Panc1 (cell line): ENCODE measurements around the gene KCNQ1. TPM values are rescaled to one million over a fixed set of nuclear protein-coding genes. Genes with fewer than 3 reads are reported as not detected.

Experiments
- ATAC-seq: fragments of 200-7000 bp; cut with Tn5 transposase; 2 replicates; pipeline ENCODE4 v1.9.1; 2020; ENCODE audit warnings: mild to moderate bottlenecking, moderate library complexity
- BruUV-seq: library from RNA; stranded (reverse); fragments of 400-500 nt; replicated peaks from 2 replicates; lab custom pipeline; 2021; lab: Mats Ljungman, UMichigan
- CTCF ChIA-PET: fragments of 300-600 bp; sonication (Branson Sonifier 250); formaldehyde crosslinking; loops from one replicate; lab custom pipeline; 2022; ENCODE audit warnings: antibody characterized with exemption; lab: Charles Lee
- POLR2A ChIA-PET: fragments of 300-600 bp; sonication (Branson Sonifier 250); formaldehyde crosslinking; loops from one replicate; lab custom pipeline; 2022; ENCODE audit warnings: antibody characterized with exemption; lab: Charles Lee
- DNase-seq: peaks from one replicate; pipeline ENCODE4 v3.0.0-alpha.2; 2010; ENCODE audit warnings: low read depth, low spot score
- H3K27ac ChIP-seq: 2 replicates; pipeline ENCODE4 v1.5.1; 2011; ENCODE audit warnings: mild to moderate bottlenecking, low read length, inconsistent platforms
- H3K27me3 ChIP-seq: fragments of 200-500 bp; sonication (Bioruptor generic); 2 replicates; pipeline ENCODE4 v1.6.0; 2014; ENCODE audit warnings: low read length, inconsistent platforms; ENCODE audit not compliant: control insufficient read depth, insufficient read depth
- H3K36me3 ChIP-seq: fragments of 200-500 bp; sonication (Bioruptor generic); 2 replicates; pipeline ENCODE4 v1.5.1; 2014; ENCODE audit warnings: inconsistent platforms, mild to moderate bottlenecking, low read length, moderate library complexity; ENCODE audit not compliant: control insufficient read depth, insufficient read depth
- H3K4me1 ChIP-seq: 2 replicates; pipeline ENCODE4 v1.5.1; 2011; ENCODE audit warnings: inconsistent platforms, mild to moderate bottlenecking, low read length, moderate library complexity; ENCODE audit not compliant: control insufficient read depth, insufficient read depth
- H3K4me3 ChIP-seq, 2 experiments: 2 replicates each; pipeline ENCODE4 v1.5.1; 2011 to 2012; ENCODE audit warnings: low read depth in 2 of 2, low read length in 2 of 2, mild to moderate bottlenecking in 2 of 2, inconsistent platforms in 1 of 2, moderate library complexity in 1 of 2
- H3K9me3 ChIP-seq: fragments of 200-500 bp; sonication (Bioruptor generic); 2 replicates; pipeline ENCODE4 v1.5.1; 2014; ENCODE audit warnings: low read depth, mild to moderate bottlenecking, inconsistent platforms, low read length, moderate library complexity; ENCODE audit not compliant: control insufficient read depth, insufficient read depth
- POLR2AphosphoS5 ChIP-seq: IDR thresholded peaks from 2 replicates; pipeline ENCODE4 v1.6.1; 2012; ENCODE audit warnings: mild to moderate bottlenecking, low read depth, low read length, moderate library complexity
- SIN3A ChIP-seq: IDR thresholded peaks from 2 replicates; pipeline ENCODE4 v1.6.1; 2012; ENCODE audit warnings: low read depth, mild to moderate bottlenecking, low read length, moderate library complexity, borderline replicate concordance; ENCODE audit not compliant: insufficient read depth
- TCF7L2 ChIP-seq: IDR thresholded peaks from 2 replicates; pipeline ENCODE4 v1.6.1; 2011; ENCODE audit warnings: mild to moderate bottlenecking, low read depth, low read length, inconsistent platforms
- in situ Hi-C: cut with HindIII; loops from 2 replicates; pipeline ENCODE4 v1.10.0; 2016; ENCODE audit warnings: low sequenced_read_pairs, low pct_unique_long_range_greater_than_20kb
- intact Hi-C: fragments of 100-400 bp; cut with micrococcal nuclease; formaldehyde crosslinking; loops from one replicate; pipeline ENCODE4 v1.10.0; 2022; ENCODE audit not compliant: unreplicated experiment
- total RNA-seq: library from RNA; stranded (reverse); gene quantifications from one replicate; pipeline ENCODE4 v1.2.1, GENCODE V29; 2021; ENCODE audit not compliant: unreplicated experiment
- TF ChIP-seq, protein P1 (sequence below): fragments of 450-650 bp; IDR thresholded peaks from 2 replicates; pipeline ENCODE4 v1.5.1; 2017; ENCODE audit warnings: mild to moderate bottlenecking
- TF ChIP-seq, protein P2 (sequence below), 2 experiments: IDR thresholded peaks; 2 replicates each; pipeline ENCODE4 v1.6.1; 2011 to 2012; ENCODE audit warnings: low read depth in 2 of 2, control low read depth in 1 of 2, low read length in 1 of 2, mild to moderate bottlenecking in 1 of 2, moderate library complexity in 1 of 2; ENCODE audit not compliant: insufficient read depth in 1 of 2

Gene KCNQ1
- total RNA-seq, 1 experiment from 2014 or later = 1.0 TPM

DNA sequence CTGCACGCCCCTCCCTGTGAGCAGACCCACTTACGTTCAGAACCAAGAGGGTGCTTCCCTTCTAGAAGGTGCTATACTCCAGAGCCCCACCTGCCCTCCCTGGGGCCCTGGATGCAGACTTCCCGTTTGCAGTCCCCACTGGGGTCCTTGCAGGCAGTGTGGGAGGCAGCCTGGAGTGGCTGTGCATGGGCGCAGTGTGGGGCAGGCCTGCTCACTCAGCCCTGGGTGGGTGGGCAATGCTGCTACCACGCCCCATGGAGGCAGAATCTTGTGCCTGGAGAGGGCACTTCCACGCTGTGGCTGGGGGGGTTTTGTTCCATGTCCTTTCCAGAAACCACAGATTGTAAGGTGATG is 138.8 kb downstream of the KCNQ1 start:
- ATAC-seq (no peak), DNase-seq (no peak)
- no peaks in the 10 kb centered on the region for H3K27me3 ChIP-seq
- CTCF ChIA-PET = no interaction called here
- no peak overlapping the region for H3K27ac ChIP-seq
- H3K4me3 ChIP-seq = no peak overlapping the region
- BruUV-seq = no TSS peak
- TF ChIP-seq TCF7L2 = no peak
- no peak for TF ChIP-seq POLR2AphosphoS5
- TF ChIP-seq SIN3A = no peak
- TF ChIP-seq, protein P1, sequence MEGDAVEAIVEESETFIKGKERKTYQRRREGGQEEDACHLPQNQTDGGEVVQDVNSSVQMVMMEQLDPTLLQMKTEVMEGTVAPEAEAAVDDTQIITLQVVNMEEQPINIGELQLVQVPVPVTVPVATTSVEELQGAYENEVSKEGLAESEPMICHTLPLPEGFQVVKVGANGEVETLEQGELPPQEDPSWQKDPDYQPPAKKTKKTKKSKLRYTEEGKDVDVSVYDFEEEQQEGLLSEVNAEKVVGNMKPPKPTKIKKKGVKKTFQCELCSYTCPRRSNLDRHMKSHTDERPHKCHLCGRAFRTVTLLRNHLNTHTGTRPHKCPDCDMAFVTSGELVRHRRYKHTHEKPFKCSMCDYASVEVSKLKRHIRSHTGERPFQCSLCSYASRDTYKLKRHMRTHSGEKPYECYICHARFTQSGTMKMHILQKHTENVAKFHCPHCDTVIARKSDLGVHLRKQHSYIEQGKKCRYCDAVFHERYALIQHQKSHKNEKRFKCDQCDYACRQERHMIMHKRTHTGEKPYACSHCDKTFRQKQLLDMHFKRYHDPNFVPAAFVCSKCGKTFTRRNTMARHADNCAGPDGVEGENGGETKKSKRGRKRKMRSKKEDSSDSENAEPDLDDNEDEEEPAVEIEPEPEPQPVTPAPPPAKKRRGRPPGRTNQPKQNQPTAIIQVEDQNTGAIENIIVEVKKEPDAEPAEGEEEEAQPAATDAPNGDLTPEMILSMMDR = no peak
- TF ChIP-seq, protein P2, sequence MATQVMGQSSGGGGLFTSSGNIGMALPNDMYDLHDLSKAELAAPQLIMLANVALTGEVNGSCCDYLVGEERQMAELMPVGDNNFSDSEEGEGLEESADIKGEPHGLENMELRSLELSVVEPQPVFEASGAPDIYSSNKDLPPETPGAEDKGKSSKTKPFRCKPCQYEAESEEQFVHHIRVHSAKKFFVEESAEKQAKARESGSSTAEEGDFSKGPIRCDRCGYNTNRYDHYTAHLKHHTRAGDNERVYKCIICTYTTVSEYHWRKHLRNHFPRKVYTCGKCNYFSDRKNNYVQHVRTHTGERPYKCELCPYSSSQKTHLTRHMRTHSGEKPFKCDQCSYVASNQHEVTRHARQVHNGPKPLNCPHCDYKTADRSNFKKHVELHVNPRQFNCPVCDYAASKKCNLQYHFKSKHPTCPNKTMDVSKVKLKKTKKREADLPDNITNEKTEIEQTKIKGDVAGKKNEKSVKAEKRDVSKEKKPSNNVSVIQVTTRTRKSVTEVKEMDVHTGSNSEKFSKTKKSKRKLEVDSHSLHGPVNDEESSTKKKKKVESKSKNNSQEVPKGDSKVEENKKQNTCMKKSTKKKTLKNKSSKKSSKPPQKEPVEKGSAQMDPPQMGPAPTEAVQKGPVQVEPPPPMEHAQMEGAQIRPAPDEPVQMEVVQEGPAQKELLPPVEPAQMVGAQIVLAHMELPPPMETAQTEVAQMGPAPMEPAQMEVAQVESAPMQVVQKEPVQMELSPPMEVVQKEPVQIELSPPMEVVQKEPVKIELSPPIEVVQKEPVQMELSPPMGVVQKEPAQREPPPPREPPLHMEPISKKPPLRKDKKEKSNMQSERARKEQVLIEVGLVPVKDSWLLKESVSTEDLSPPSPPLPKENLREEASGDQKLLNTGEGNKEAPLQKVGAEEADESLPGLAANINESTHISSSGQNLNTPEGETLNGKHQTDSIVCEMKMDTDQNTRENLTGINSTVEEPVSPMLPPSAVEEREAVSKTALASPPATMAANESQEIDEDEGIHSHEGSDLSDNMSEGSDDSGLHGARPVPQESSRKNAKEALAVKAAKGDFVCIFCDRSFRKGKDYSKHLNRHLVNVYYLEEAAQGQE (IDR thresholded peaks at IDR 0.05; ENCODE audit: insufficient read depth in 1 of 2, low read depth in 2 of 2, low read length in 1 of 2) = no peak
- POLR2A ChIA-PET = no interaction called here
- H3K36me3 ChIP-seq = no peaks in the 10 kb centered on the region
- H3K9me3 ChIP-seq = no peaks in the 10 kb centered on the region
- in situ Hi-C loops = no loop called here
- intact Hi-C loops = no loop called here
- no peaks in the 10 kb centered on the region for H3K4me1 ChIP-seq

DNA sequence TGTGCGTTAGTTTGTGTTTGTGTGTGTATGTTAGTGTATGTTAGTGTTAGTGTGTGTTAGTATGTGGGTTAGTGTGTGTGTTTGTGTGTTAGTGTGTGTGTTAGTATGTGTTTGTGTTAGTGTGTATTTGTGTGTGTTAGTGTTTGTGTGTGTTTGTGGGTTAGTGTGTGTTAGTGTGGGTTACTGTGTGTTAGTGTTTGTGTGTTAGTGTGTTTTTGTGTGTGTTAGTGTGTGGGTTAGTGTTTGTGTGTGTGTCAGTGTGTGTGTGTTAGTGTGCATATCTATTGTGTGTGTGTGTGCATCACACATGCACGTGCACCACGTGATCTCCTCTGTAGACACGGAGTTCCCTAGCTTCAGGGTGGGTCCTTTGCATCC is 139.6 kb downstream of the KCNQ1 start:
- no peaks in the 10 kb centered on the region for H3K36me3 ChIP-seq
- ATAC-seq (no peak), DNase-seq (no peak)
- CTCF ChIA-PET = no interaction called here
- H3K4me3 ChIP-seq = no peak overlapping the region
- no peak overlapping the region for H3K27ac ChIP-seq
- no TSS peak for BruUV-seq
- H3K4me1 ChIP-seq = no peaks in the 10 kb centered on the region
- H3K9me3 ChIP-seq = no peaks in the 10 kb centered on the region
- intact Hi-C loops (no loop called here), in situ Hi-C loops (no loop called here)
- POLR2A ChIA-PET = no interaction called here
- TF ChIP-seq, protein P2 (IDR thresholded peaks at IDR 0.05; ENCODE audit: insufficient read depth in 1 of 2, low read depth in 2 of 2, low read length in 1 of 2) = no peak
- TF ChIP-seq, protein P1 = no peak
- TF ChIP-seq TCF7L2 = no peak
- TF ChIP-seq SIN3A = no peak
- no peak for TF ChIP-seq POLR2AphosphoS5
- H3K27me3 ChIP-seq = no peaks in the 10 kb centered on the region
